Measurements from ENCODE around the gene PRSS21. TPM values are rescaled to one million over a fixed set of nuclear protein-coding genes. Genes with fewer than 3 reads are reported as not detected.

The PRSS21 gene
- total and polyA plus RNA-seq, 10 of the 15 experiments (the other 5 are each of a cell fraction or from before 2014, with no cell fraction given): 5.3 to 73.4 (median 40.1) TPM; not detected in 1

DNA sequence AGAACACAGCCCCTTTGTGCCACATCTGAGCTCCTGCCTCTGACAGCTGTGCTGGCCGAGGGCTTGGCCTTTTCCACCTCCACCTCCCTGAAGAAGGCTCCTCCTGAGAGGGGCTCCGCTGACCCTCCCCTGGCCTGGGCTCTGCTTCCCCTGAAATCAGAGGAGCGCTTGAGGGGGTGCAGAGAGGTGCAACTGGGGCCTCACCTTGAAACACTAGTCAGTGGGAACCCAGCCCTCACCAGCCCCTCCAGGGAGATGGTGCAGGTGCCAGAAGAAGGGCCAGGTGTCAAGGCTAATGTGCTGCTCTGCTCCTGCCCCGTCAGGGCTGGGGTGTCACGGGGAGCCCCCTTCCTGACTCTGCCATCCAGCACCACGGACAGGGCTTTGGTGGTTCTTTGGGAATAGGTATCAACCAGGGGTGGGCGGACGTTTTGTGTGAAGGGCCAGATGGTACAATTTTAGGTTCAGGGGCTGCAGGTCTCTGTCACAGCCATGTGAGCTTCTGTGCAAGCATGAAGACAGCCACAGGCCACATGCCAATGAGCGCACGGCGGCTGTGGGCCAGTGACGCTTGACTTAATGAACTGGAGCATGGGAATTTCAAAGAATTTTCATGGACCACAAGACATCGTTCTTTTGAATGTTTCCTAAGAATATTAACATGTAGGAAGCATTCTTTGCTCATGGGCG lies 10.9 kb downstream of the PRSS21 start:
- Histone ChIP-seq H2AFZ (ENCODE audit: control insufficient read depth, low read depth, low read length) (no peak overlapping the region), H3K9me3 (replicated peaks; ENCODE audit: control insufficient read depth, insufficient read depth, low read length) (no peaks in the 10 kb centered on the region), H3K9ac (ENCODE audit: control insufficient read depth, insufficient read depth, low read length) (no peak overlapping the region), H3K79me2 (ENCODE audit: control insufficient read depth, insufficient read depth, low read length) (no peaks in the 10 kb centered on the region), H3K4me2 (ENCODE audit: control insufficient read depth, insufficient read depth) (no peak overlapping the region), H4K20me1 (ENCODE audit: control insufficient read depth, insufficient read depth) (no peaks in the 10 kb centered on the region), H3K4me1 (ENCODE audit: control insufficient read depth, insufficient read depth, low read length) (peaks cover 4% of the 10 kb centered on the region; the same call in 1 of the 2 replicates), H3K27ac (ENCODE audit: control insufficient read depth, insufficient read depth) (no peak overlapping the region), H3K27me3 (replicated peaks in 1 of 2; ENCODE audit: control insufficient read depth in 2 of 2, insufficient read depth in 2 of 2, low read length in 1 of 2) (no peaks in the 10 kb centered on the region), H3K36me3 (ENCODE audit: control insufficient read depth in 2 of 2, insufficient read depth in 2 of 2, low read length in 1 of 2) (no peaks in the 10 kb centered on the region), H3K4me3 (no peak overlapping the region)
- ChIA-PET SMC1A (ENCODE audit: uncharacterized antibody, unreplicated experiment) (no interaction called here), POLR2A (no interaction called here), CTCF (interaction anchor here (1.8 kb wide), 1 partner anchor 40 kb away, joined by 4 read pairs; no protein-coding TSS in a partner anchor), RAD21 (ENCODE audit: unreplicated experiment) (no interaction called here)
- 35% methylated on average over 14 of the region's 14 CpGs for WGBS (ENCODE audit: insufficient coverage, insufficient replicate concordance, low lambda C conversion rate, missing lambda C conversion rate)
- no peak for FAIRE-seq
- no peak for DNase-seq (ENCODE audit: low read depth, low spot score)
- no peak for TF ChIP-seq ZSCAN29 (IDR thresholded peaks at IDR 0.05)
- TF ChIP-seq RUNX3 (IDR thresholded peaks at IDR 0.05; ENCODE audit: low read length): no peak
- TF ChIP-seq CREB1 (IDR thresholded peaks at IDR 0.05; ENCODE audit: low read depth): no peak
- TF ChIP-seq, protein P1, sequence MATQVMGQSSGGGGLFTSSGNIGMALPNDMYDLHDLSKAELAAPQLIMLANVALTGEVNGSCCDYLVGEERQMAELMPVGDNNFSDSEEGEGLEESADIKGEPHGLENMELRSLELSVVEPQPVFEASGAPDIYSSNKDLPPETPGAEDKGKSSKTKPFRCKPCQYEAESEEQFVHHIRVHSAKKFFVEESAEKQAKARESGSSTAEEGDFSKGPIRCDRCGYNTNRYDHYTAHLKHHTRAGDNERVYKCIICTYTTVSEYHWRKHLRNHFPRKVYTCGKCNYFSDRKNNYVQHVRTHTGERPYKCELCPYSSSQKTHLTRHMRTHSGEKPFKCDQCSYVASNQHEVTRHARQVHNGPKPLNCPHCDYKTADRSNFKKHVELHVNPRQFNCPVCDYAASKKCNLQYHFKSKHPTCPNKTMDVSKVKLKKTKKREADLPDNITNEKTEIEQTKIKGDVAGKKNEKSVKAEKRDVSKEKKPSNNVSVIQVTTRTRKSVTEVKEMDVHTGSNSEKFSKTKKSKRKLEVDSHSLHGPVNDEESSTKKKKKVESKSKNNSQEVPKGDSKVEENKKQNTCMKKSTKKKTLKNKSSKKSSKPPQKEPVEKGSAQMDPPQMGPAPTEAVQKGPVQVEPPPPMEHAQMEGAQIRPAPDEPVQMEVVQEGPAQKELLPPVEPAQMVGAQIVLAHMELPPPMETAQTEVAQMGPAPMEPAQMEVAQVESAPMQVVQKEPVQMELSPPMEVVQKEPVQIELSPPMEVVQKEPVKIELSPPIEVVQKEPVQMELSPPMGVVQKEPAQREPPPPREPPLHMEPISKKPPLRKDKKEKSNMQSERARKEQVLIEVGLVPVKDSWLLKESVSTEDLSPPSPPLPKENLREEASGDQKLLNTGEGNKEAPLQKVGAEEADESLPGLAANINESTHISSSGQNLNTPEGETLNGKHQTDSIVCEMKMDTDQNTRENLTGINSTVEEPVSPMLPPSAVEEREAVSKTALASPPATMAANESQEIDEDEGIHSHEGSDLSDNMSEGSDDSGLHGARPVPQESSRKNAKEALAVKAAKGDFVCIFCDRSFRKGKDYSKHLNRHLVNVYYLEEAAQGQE (IDR thresholded peaks at IDR 0.05; ENCODE audit: low read depth, low read length): peak; percentile 63; the same call in 1 of the 2 replicates
- BruUV-seq (replicated peaks): no TSS peak
- intact Hi-C loops (cut with micrococcal nuclease; ENCODE audit: unreplicated experiment): no loop called here
- ATAC-seq: no peak
- in situ Hi-C loops (cut with MboI): no loop called here

All from GM12878 (cell line).